ENCODE data around the gene CHSY1.

DNA sequence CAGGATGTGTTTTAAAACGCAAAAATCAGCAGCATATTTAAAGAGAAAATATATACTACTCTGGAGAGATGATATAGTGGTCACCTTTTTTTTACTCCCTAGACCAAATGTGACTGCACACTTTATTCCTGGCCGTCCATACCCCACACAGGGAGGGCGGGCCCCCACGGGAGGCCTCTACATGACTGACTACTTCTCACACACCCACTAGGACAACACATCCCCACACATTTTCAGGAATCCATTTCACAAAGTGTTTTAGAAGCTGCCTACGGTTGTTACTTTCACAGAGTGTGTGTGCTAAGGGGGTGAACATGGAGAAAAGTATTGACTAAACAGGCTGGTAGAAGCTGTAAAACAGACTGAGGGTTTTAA lies 67.9 kb downstream of the CHSY1 start:
- TF ChIP-seq, protein P1, sequence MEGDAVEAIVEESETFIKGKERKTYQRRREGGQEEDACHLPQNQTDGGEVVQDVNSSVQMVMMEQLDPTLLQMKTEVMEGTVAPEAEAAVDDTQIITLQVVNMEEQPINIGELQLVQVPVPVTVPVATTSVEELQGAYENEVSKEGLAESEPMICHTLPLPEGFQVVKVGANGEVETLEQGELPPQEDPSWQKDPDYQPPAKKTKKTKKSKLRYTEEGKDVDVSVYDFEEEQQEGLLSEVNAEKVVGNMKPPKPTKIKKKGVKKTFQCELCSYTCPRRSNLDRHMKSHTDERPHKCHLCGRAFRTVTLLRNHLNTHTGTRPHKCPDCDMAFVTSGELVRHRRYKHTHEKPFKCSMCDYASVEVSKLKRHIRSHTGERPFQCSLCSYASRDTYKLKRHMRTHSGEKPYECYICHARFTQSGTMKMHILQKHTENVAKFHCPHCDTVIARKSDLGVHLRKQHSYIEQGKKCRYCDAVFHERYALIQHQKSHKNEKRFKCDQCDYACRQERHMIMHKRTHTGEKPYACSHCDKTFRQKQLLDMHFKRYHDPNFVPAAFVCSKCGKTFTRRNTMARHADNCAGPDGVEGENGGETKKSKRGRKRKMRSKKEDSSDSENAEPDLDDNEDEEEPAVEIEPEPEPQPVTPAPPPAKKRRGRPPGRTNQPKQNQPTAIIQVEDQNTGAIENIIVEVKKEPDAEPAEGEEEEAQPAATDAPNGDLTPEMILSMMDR (IDR thresholded peaks at IDR 0.05) = no peak
- TF ChIP-seq POLR2A (IDR thresholded peaks at IDR 0.05; ENCODE audit: low read depth) = no peak
- no peak for TF ChIP-seq POLR2AphosphoS5 (IDR thresholded peaks at IDR 0.05)
- TF ChIP-seq EP300 (IDR thresholded peaks at IDR 0.05) = no peak
